Measurements from ENCODE around the gene CPN2. TPM values are rescaled to one million over a fixed set of nuclear protein-coding genes. Genes with fewer than 3 reads are reported as not detected.

The CPN2 gene
- total and polyA plus RNA-seq, 10 of the 15 experiments (the other 5 are each of a cell fraction or from before 2014, with no cell fraction given): not detected

- ChIA-PET CTCF (no interaction called here), SMC1A (ENCODE audit: uncharacterized antibody, unreplicated experiment) (no interaction called here), RAD21 (ENCODE audit: unreplicated experiment) (interaction anchor here (0.6 kb wide), 1 partner anchor 183 kb away, joined by 3 read pairs; no protein-coding TSS in a partner anchor), POLR2A (no interaction called here)
- DNase-seq (ENCODE audit: low read depth, low spot score): no peak
- TF ChIP-seq BCL3 (IDR thresholded peaks at IDR 0.05; ENCODE audit: borderline replicate concordance, insufficient read depth, low read depth, low read length, poor library complexity, severe bottlenecking): peak; percentile 51
- TF ChIP-seq ZSCAN29 (IDR thresholded peaks at IDR 0.05): no peak
- H3K4me2 ChIP-seq (ENCODE audit: control insufficient read depth, insufficient read depth): no peak overlapping the region
- H3K4me1 ChIP-seq (ENCODE audit: control insufficient read depth, insufficient read depth, low read length): peaks cover 3% of the 10 kb centered on the region; the same call in 1 of the 2 replicates
- no peaks in the 10 kb centered on the region for H3K36me3 ChIP-seq (ENCODE audit: control insufficient read depth in 2 of 2, insufficient read depth in 2 of 2, low read length in 1 of 2)
- no peaks in the 10 kb centered on the region for H3K79me2 ChIP-seq (ENCODE audit: control insufficient read depth, insufficient read depth, low read length)
- no peak overlapping the region for H3K27ac ChIP-seq (ENCODE audit: control insufficient read depth, insufficient read depth)
- BruUV-seq (replicated peaks): no TSS peak
- peaks cover 14% of the 10 kb centered on the region; the same call in 2 of the 3 replicates for H3K9me3 ChIP-seq (replicated peaks; ENCODE audit: control insufficient read depth, insufficient read depth, low read length)
- H2AFZ ChIP-seq (ENCODE audit: control insufficient read depth, low read depth, low read length): no peak overlapping the region
- H3K4me3 ChIP-seq: no peak overlapping the region
- H4K20me1 ChIP-seq (ENCODE audit: control insufficient read depth, insufficient read depth): no peaks in the 10 kb centered on the region
- intact Hi-C loops (cut with micrococcal nuclease; ENCODE audit: unreplicated experiment) (no loop called here), in situ Hi-C loops (cut with MboI) (no loop called here)
- H3K9ac ChIP-seq (ENCODE audit: control insufficient read depth, insufficient read depth, low read length): no peak overlapping the region
- 53% methylated on average over 17 of the region's 18 CpGs for WGBS (ENCODE audit: insufficient coverage, insufficient replicate concordance, low lambda C conversion rate, missing lambda C conversion rate)
- H3K27me3 ChIP-seq (replicated peaks in 1 of 2; ENCODE audit: control insufficient read depth in 2 of 2, insufficient read depth in 2 of 2, low read length in 1 of 2): no peaks in the 10 kb centered on the region
- no peak for ATAC-seq
- no peak for FAIRE-seq
These were observed 28.4 kb downstream of the CPN2 start for GRCh38 chr3:194322678-194323211.

- H3K9ac ChIP-seq (ENCODE audit: control insufficient read depth, insufficient read depth, low read length): no peak overlapping the region
- no peaks in the 10 kb centered on the region for H3K27me3 ChIP-seq (replicated peaks in 1 of 2; ENCODE audit: control insufficient read depth in 2 of 2, insufficient read depth in 2 of 2, low read length in 1 of 2)
- RAD21 ChIA-PET (ENCODE audit: unreplicated experiment): no interaction called here
- CTCF ChIA-PET: interaction anchor here (0.6 kb wide), 1 partner anchor 13 kb away, joined by 3 read pairs; no protein-coding TSS in a partner anchor
- no TSS peak for BruUV-seq (replicated peaks)
- SMC1A ChIA-PET (ENCODE audit: uncharacterized antibody, unreplicated experiment): no interaction called here
- no peak for DNase-seq (ENCODE audit: low read depth, low spot score)
- H2AFZ ChIP-seq (ENCODE audit: control insufficient read depth, low read depth, low read length): no peak overlapping the region
- ATAC-seq: no peak
- H3K36me3 ChIP-seq (ENCODE audit: control insufficient read depth in 2 of 2, insufficient read depth in 2 of 2, low read length in 1 of 2): no peaks in the 10 kb centered on the region
- peaks cover 3% of the 10 kb centered on the region; the same call in 1 of the 2 replicates for H3K4me1 ChIP-seq (ENCODE audit: control insufficient read depth, insufficient read depth, low read length)
- H3K4me3 ChIP-seq: no peak overlapping the region
- POLR2A ChIA-PET: no interaction called here
- H3K79me2 ChIP-seq (ENCODE audit: control insufficient read depth, insufficient read depth, low read length): no peaks in the 10 kb centered on the region
- no peak for FAIRE-seq
- in situ Hi-C loops (cut with MboI): no loop called here
- H4K20me1 ChIP-seq (ENCODE audit: control insufficient read depth, insufficient read depth): no peaks in the 10 kb centered on the region
- intact Hi-C loops (cut with micrococcal nuclease; ENCODE audit: unreplicated experiment): no loop called here
- no peak overlapping the region for H3K27ac ChIP-seq (ENCODE audit: control insufficient read depth, insufficient read depth)
- peaks cover 14% of the 10 kb centered on the region; the same call in 1 of the 3 replicates for H3K9me3 ChIP-seq (replicated peaks; ENCODE audit: control insufficient read depth, insufficient read depth, low read length)
- no peak overlapping the region for H3K4me2 ChIP-seq (ENCODE audit: control insufficient read depth, insufficient read depth)
- WGBS (ENCODE audit: insufficient coverage, insufficient replicate concordance, low lambda C conversion rate, missing lambda C conversion rate): 50% methylated on average over 26 of the region's 26 CpGs
- TF ChIP-seq IRF3 (IDR thresholded peaks at IDR 0.05) (no peak), FOXM1 (IDR thresholded peaks at IDR 0.05; ENCODE audit: low read depth, low read length) (no peak), CBX5 (IDR thresholded peaks at IDR 0.05; ENCODE audit: low read depth) (no peak), CUX1 (IDR thresholded peaks at IDR 0.05; ENCODE audit: insufficient replicate concordance, low read depth, low read length) (no peak)
These were observed 29.2 kb downstream of the CPN2 start for GRCh38 chr3:194321693-194322640.
